Activated CD4-positive, CD25-positive, alpha-beta regulatory T cell treated with anti-CD3 and anti-CD28 coated beads, Interleukin-2, amount 50 U/mL, for 16 hours (primary cell): ENCODE results near the gene KRTAP4-9.
"Not testable (repeated sequence)": the region's sequence is repeated elsewhere in the genome, so short reads cannot be mapped to it uniquely, and the experiment has no call there.

ENCODE experiments used
- DNase-seq: peaks from one replicate; pipeline ENCODE4 v3.0.0-alpha.2; 2020; ENCODE audit warnings: low read depth, low spot score

Gene KRTAP4-9

GRCh38 chr17:41105347-41105746, at the start of gene KRTAP4-9:
TSS of gene KRTAP4-9 (plus strand) at chr17:41105389. CDS start at chr17:41105389, 0 bp downstream.
- DNase-seq: not testable (repeated sequence)

DNA sequence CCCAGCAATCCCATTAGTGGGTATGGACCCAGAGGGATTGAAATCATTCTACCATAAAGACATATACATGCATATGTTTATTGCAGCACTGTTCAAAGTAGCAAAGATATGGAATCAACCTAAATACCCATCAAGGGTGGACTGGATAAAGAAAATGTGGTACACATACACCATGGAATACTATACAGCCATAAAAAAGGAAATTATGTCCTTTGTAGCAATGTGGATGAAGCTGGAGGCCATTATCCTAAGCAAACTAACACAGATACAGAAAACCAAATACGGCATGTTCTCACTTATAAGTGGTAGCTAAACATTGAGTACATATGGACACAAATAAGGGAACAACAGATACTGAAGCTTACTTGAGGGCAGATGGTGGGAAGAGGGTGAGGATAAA, 47.6 kb upstream of the KRTAP4-9 start:
- no peak for DNase-seq

- no peak for DNase-seq
Observed at GRCh38 chr17:41058741-41059140, 46.4 kb upstream of the KRTAP4-9 start.

DNA sequence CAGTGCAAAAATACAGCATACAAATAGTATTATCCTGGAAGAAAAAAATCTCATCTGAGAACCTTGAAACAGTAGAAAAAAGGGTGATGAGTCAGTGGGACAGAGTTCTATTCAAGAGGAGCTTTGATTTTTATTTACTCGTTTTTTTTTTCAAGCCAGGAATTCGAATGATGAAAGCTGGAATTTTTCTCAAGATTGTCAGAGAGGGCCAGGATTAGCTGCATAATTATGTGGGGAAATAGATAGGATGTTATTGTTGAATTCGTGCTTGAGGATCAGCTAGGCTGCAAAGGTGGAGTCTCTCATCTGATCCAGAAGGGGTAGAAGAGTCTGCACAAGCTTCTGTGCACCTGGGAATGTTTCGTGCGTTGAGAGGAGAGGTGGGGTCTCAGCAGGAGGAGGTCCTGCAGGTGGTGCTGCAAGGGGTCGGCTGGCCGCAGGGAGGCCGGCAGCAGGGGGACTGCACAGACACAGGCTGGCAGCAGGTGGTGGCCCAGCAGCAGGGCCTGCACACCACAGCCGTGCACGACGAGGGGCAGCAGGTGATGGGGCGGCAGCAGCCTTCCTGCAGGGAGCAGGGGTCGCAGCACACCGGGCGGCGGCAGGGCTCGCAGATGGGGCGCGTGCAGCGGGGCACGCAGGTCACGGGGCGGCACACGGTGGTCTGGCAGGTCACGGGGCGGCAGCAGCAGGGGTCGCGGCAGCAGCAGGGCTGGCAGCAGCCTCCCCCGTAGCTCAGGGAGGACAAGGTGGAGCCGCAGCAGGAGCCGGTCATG, 45.7 kb upstream of the KRTAP4-9 start:
- DNase-seq: not testable (repeated sequence)

GRCh38 chr17:41060052-41060604, 45.1 kb upstream of the KRTAP4-9 start, which contains the start of gene KRTAP2-3:
TSS of gene KRTAP2-3 (minus strand) at chr17:41060114. CDS start at chr17:41060050, 64 bp downstream.
- DNase-seq: no peak

DNA sequence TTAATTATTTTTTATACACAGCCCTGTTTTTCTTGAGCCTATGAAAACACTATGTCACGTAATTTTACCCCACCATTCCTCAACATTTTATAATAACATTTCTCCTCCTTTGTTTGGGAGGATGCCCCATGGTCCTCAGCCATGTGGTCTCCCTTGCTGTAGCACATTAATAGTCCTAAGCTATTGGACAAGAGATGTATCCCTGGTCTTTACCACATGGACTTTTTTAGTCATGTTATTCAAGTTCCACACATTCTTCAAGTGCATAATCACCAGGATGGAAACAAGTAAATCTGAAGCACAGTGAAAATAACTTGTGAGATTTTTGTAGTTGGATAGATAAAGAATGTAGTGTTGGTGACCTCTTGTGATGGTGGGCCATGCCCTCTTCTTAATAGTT, 43.2 kb upstream of the KRTAP4-9 start:
- DNase-seq: no peak

DNA sequence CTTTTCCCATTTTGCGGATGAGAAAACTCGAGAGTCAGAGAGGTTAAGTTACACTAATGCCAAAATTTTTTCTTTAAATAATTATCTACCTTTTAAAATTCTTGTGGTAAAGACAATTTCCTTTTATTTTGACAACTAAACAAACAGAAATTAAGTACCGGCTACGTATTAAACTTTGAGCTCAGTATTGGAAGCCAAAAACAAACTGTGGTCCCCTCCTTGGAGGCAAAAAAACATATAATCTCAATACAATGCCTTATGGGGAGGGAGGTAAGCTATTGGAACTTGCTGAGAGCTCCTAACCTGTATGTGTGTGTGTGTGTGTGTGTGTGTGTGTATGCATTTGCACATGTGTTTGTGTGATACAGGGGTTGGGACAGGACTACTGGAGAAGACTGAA, 41.7 kb upstream of the KRTAP4-9 start:
- DNase-seq: no peak

DNA sequence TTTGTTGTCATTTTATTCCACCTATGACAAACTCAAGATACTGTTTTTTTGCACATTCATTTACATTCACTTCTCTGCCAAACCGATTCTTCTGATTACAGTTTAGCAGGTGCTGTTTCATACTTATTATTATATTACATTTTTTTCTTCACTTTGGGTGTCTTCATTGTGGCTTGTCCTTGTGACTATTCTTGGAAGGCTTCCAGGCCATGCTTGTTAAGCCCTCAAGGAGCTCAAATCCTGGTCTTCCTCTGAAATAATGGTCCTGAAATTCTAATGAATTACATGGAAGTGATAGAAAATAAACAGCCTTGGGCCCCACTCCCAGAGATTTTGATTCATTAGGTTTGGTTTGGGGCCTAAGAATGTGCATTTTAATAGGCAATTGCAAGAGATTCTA, 40.9 kb upstream of the KRTAP4-9 start:
- DNase-seq: no peak

GRCh38 chr17:41065016-41065689, 40.0 kb upstream of the KRTAP4-9 start:
- DNase-seq: not testable (repeated sequence)

DNA sequence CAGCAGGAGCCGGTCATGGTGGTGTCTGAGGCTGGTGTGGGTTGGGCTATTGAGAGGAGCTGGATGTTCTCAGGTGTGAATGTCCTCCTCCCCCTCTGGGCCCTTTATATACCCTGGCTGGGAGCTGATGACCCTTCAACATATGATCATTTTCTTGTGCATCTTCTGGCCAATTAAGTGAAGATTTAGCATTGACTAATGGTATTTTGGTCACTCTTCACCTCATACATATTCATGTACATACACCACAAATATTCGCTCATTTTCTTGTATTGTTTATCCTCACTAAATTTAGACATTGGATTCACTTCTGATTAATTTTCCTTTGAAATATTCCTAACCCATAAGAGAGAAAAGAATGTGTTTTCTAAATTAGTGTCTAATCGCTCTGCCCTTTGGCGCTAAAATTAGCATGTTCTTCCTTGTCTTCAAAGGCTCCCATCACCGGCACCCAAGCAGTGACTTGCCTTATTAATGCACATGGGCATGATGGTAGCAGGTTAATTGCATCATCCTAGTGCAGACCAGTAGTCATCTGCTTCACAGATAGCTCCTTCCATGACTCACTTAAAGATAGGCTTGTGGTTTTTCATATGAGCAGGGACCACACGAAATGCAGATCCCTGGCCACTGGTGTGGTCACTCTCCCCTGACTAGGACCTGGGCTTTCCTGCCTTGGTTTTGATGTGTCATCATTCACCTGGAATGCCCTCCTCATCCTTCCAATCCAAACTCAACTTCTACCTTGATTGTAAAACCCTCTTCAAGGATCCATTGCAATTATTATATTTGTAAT, 39.2 kb upstream of the KRTAP4-9 start, which contains the start of gene KRTAP2-4:
TSS of gene KRTAP2-4 (minus strand) at position 51 of the 796 bp plus-strand sequence. CDS start at position 17, 34 bp downstream.
- DNase-seq: no peak

DNA sequence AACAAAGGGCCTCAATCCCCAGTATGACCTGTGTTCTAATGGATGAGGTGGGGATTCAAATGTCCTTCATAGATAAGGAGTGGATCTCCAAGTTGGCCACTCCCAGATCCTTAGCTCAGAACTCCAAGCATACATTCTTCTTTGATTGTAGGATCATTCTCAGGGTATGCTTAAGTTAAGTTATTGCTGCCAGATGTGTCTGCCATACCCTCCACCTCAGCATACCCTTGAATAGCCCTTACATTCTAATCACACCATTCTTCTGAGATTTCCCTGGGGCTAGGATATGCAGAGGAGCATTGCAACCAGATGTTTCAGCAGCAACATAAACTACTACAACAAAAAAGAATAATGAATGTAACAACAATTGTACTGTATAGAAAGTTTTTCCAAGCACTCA, 37.9 kb upstream of the KRTAP4-9 start:
- no peak for DNase-seq

DNA sequence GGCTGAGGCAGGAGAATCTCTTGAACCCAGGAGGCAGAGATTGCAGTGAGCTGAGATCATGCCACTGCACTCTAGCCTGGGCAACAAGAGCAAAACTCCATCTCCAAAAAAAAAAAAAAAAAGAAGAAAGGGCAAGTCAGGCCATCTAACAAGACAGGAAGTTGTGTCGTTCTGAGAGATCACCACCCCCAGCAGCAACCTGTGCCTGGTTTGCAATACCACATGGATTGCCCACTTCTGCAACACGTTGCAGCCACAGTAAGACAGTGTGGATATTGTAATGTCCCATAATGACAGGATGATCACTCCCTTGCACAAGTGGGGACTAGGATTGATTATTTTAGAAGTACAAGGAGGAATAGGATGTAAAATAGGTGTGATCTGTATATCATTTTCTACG, 36.2 kb upstream of the KRTAP4-9 start:
- no peak for DNase-seq

- no peak for DNase-seq
Observed at GRCh38 chr17:41071606-41072360, 33.4 kb upstream of the KRTAP4-9 start.

DNA sequence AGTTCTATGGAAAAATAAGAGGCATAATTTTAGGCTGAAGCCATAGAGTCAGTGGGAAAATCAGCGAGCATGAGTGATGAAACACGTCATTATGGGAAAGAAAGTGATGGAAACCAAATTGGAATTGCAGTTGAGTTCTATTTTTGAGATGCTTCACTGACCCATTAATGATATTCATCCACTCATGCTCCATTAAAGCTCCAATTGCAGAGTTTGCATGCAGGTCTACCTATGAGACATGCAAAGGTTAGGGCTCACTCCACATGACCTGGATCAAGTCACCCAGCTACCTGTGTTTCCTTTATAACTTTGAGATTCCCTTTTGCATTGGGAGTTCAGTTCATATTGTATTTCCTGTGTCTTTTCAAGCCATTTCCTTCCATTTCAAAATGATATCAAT, 31.5 kb upstream of the KRTAP4-9 start:
- no peak for DNase-seq

DNA sequence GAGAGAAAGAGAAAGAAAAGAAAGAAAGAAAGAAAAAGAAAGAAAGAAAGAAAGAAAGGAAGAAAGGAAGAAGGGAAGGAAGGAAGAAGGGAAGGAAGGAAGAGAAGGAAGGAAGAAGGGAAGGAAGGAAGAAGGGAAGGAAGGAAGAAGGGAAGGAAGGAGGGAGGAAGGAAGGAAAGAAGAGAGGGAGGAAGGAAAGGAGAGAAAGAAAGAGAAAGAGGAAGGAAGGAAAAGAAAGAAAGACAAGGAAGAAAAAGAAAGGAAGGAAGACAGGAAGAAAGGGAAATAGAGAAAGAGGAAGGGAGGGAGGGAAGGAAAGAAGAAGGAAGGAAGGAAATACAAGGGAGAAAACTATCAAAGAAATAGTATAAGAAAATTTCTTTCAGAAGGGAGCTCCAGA, 28.4 kb upstream of the KRTAP4-9 start:
- DNase-seq: no peak

DNA sequence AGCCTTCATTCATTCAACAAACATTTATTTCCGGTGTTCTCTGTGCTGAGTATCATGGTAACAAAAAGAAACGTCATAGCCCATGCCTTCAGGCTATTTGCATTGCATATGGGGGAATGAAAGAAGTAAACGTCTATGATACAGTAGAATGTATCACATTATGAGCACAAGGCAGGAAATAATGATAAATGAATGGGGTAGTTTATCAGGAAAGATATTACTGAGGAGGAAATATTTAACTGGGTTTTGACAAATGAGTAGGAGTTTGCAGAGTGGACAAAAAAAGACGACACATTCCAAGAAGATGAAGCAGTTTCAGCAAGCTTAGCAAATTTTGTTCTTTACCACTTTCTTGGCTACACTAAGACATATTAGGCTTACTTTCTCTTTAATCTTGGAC, 22.6 kb upstream of the KRTAP4-9 start:
- DNase-seq: no peak

DNA sequence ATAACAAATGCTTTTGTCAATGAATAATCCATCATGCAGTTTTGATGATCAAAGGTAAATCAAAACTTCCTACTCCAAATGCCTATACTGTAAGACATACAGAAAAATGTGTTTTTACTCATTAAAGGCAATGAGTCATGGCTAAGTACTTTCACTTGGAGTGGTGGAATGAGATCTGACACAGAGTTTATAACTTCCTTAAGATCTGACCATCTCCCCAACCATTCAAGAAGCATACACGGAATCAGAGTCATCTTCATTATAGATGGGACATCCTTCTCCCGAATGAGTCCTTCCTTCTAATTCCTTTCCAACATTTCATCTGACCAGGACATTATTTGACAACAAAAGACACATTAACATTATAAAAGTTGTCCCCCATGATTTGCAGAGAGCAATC, 21.8 kb upstream of the KRTAP4-9 start:
- DNase-seq: not testable (repeated sequence)

DNA sequence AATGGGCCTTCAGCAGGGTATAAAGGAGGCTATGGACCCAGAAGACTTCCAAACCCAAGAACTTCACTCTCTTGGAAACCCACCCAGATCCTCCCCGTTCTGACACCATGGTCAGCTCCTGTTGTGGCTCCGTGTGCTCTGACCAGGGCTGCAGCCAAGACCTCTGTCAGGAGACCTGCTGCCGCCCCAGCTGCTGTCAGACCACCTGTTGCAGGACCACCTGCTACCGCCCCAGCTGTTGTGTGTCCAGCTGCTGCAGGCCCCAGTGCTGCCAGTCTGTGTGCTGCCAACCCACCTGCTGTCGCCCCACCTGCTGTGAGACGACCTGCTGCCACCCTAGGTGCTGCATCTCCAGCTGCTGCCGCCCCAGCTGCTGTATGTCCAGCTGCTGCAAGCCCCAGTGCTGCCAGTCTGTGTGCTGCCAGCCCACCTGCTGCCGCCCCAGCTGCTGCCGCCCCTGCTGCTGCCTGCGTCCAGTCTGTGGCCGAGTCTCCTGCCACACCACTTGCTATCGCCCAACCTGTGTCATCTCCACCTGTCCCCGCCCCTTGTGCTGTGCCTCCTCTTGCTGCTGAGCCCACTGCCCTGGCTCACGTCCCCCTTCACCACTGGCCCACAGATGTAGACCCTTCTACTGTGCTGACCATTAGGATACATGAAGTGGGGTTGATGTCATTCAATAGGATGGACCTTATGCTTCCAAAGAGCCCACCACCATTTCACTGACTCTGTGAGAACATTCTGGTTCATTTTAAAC, 20.9 kb upstream of the KRTAP4-9 start, which contains the start of gene KRTAP4-7:
TSS of gene KRTAP4-7 (plus strand) at position 51 of the 757 bp plus-strand sequence. CDS start at position 108, 57 bp downstream.
- DNase-seq: not testable (repeated sequence)

DNA sequence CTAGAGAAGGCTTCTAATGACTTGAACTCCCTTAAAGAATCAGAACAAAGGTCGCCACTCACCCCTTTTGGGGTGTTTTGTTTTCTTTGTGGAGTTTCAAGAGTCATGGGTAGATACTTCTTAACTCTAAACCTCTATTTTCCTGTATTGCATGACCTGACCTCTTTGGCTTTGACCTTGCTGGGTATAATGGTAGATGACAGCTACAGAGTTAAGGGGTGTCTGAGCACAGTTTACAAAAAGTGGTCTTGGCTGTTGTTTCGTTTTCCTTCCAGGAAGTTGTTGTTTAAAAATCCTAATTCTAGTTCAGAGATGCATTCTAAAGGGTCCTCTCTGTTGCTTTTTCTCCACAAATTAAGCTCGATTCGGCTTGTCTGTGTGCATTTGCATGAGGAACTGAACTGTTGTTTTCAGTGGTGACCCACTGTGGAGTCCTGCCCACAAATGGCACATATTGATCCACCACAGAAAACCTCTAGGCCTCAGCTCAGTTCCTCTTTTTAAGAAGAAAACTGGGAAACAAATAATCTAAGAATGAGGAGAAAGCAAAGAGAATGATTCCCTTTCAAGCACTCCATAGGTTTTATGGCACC, 16.3 kb upstream of the KRTAP4-9 start:
- not testable (repeated sequence) for DNase-seq

GRCh38 chr17:41096055-41096454, 9.1 kb upstream of the KRTAP4-9 start:
- no peak for DNase-seq
